Measurements from ENCODE around the gene SOX9.

SOX9 gene

GRCh38 chr17:72163474-72163873, 42.7 kb downstream of the SOX9 start:
- DNase-seq: no peak

GRCh38 chr17:72164158-72164739, 43.4 kb downstream of the SOX9 start:
- DNase-seq: no peak

- DNase-seq: no peak
Measured at GRCh38 chr17:72165192-72165866, 44.5 kb downstream of the SOX9 start.

- no peak for DNase-seq
Measured at GRCh38 chr17:72165867-72166439, 45.1 kb downstream of the SOX9 start.

- DNase-seq: no peak
Measured at GRCh38 chr17:72167593-72167992, 46.8 kb downstream of the SOX9 start.

- DNase-seq: no peak
Measured at GRCh38 chr17:72169823-72170222, 49.0 kb downstream of the SOX9 start.

GRCh38 chr17:72171703-72172667, 51.2 kb downstream of the SOX9 start:
- DNase-seq: no peak

GRCh38 chr17:72173499-72174116, 52.8 kb downstream of the SOX9 start:
- DNase-seq: no peak

GRCh38 chr17:72175263-72175662, 54.4 kb downstream of the SOX9 start:
- no peak for DNase-seq

Data from DMS79 treated with DMSO at 0.1 percent for 48 hours (cell line).